GM19468 (cell line): ENCODE results near the gene GPRC5B.

Experiments
- ATAC-seq: cut with Tn5 transposase; IDR thresholded peaks from one replicate; pipeline ENCODE4 v1.9.1; 2021; ENCODE audit warnings: mild to moderate bottlenecking, moderate library complexity, moderate number of reproducible peaks; ENCODE audit not compliant: unreplicated experiment; ENCODE audit errors: extremely low read depth

The GPRC5B gene

GRCh38 chr16:19874851-19875546, 9.6 kb downstream of the GPRC5B start:
- no peak for ATAC-seq

GRCh38 chr16:19874026-19874425, 10.6 kb downstream of the GPRC5B start:
- ATAC-seq = no peak

- no peak for ATAC-seq
These were observed 11.7 kb downstream of the GPRC5B start for GRCh38 chr16:19872935-19873334.

- no peak for ATAC-seq
These were observed 12.3 kb downstream of the GPRC5B start for GRCh38 chr16:19872179-19872863.

GRCh38 chr16:19871721-19872120, 12.9 kb downstream of the GPRC5B start:
- no peak for ATAC-seq

GRCh38 chr16:19868421-19868820, 16.2 kb downstream of the GPRC5B start:
- ATAC-seq = no peak

- ATAC-seq = no peak
These were observed 20.1 kb downstream of the GPRC5B start for GRCh38 chr16:19864566-19864965.

- ATAC-seq = no peak
These were observed 20.7 kb downstream of the GPRC5B start for GRCh38 chr16:19863990-19864389.

GRCh38 chr16:19861811-19862327, 22.8 kb downstream of the GPRC5B start:
- ATAC-seq = no peak

- ATAC-seq = no peak
These were observed 23.5 kb downstream of the GPRC5B start for GRCh38 chr16:19861133-19861532.

GRCh38 chr16:19860166-19861041, 24.2 kb downstream of the GPRC5B start:
- ATAC-seq = no peak

- no peak for ATAC-seq
These were observed 25.0 kb downstream of the GPRC5B start for GRCh38 chr16:19859603-19860002.

- no peak for ATAC-seq
These were observed 25.5 kb downstream of the GPRC5B start for GRCh38 chr16:19859166-19859565.

GRCh38 chr16:19858340-19859018, 26.2 kb downstream of the GPRC5B start:
- ATAC-seq = no peak

- ATAC-seq = no peak
These were observed 26.9 kb downstream of the GPRC5B start for GRCh38 chr16:19857593-19858339.

- ATAC-seq = no peak
These were observed 28.5 kb downstream of the GPRC5B start for GRCh38 chr16:19856120-19856519.

- no peak for ATAC-seq
These were observed 30.1 kb downstream of the GPRC5B start for GRCh38 chr16:19854543-19854876.

GRCh38 chr16:19853742-19854542, 30.7 kb downstream of the GPRC5B start:
- no peak for ATAC-seq
